GM12873 (cell line): ENCODE data around the gene LAMA4.

Experiments used
- CTCF ChIP-seq: IDR thresholded peaks from 2 replicates; pipeline ENCODE4 v1.5.1; 2012; ENCODE audit warnings: low read depth, mild to moderate bottlenecking, moderate library complexity, low read length, control low read depth; ENCODE audit not compliant: insufficient read depth; ENCODE audit errors: missing control alignments

The LAMA4 gene

GRCh38 chr6:112114577-112115223, 139.7 kb downstream of the LAMA4 start:
- no peak for TF ChIP-seq CTCF

- TF ChIP-seq CTCF: no peak
Measured at GRCh38 chr6:112113918-112114317, 140.4 kb downstream of the LAMA4 start.

GRCh38 chr6:112113431-112113830, 140.9 kb downstream of the LAMA4 start:
- TF ChIP-seq CTCF: no peak

GRCh38 chr6:112109262-112109661, 145.1 kb downstream of the LAMA4 start:
- no peak for TF ChIP-seq CTCF

GRCh38 chr6:112106562-112106961, 147.8 kb downstream of the LAMA4 start:
- no peak for TF ChIP-seq CTCF

GRCh38 chr6:112100561-112100960, 153.8 kb downstream of the LAMA4 start:
- TF ChIP-seq CTCF: no peak

- TF ChIP-seq CTCF: no peak
Measured at GRCh38 chr6:112096901-112097300, 157.5 kb downstream of the LAMA4 start.
